WERI-Rb-1 (cell line): Measurements from ENCODE around the gene TEX261.

Experiments
- DNase-seq: peaks from one replicate; pipeline ENCODE4 v3.0.0-alpha.2; 2020
- H3K27ac ChIP-seq: fragments of 250-450 bp; sonication (Bioruptor Pico); 2 replicates; pipeline ENCODE4 v1.5.1; 2020; ENCODE audit warnings: mild to moderate bottlenecking, moderate library complexity
- H3K27me3 ChIP-seq: fragments of 250-450 bp; sonication (Bioruptor Pico); 2 replicates; pipeline ENCODE4 v1.5.1; 2021; ENCODE audit warnings: mild to moderate bottlenecking, low read depth, moderate library complexity; ENCODE audit not compliant: insufficient read depth, severe bottlenecking
- H3K36me3 ChIP-seq: fragments of 250-450 bp; sonication (Bioruptor Pico); 2 replicates; pipeline ENCODE4 v1.5.1; 2020; ENCODE audit warnings: mild to moderate bottlenecking, moderate library complexity
- H3K4me3 ChIP-seq: 2 replicates; pipeline ENCODE4 v1.5.1; 2011; ENCODE audit warnings: low read depth, mild to moderate bottlenecking, control low read depth, low read length
- H3K9me3 ChIP-seq: fragments of 250-450 bp; sonication (Bioruptor Pico); 2 replicates; pipeline ENCODE4 v1.5.1; 2021; ENCODE audit warnings: mild to moderate bottlenecking, moderate library complexity; ENCODE audit not compliant: severe bottlenecking
- CTCF ChIP-seq: IDR thresholded peaks from 2 replicates; pipeline ENCODE4 v1.5.1; 2011; ENCODE audit warnings: low read depth, mild to moderate bottlenecking, control low read depth, inconsistent platforms, low read length

The TEX261 gene

GRCh38 chr2:70939839-70940580 is 54.7 kb downstream of the TEX261 start:
- no peak for DNase-seq
- Histone ChIP-seq H3K27ac (peak overlapping the region; percentile 64), H3K27me3 (no peaks in the 10 kb centered on the region), H3K9me3 (no peaks in the 10 kb centered on the region), H3K36me3 (no peaks in the 10 kb centered on the region), H3K4me3 (no peak overlapping the region)
- no peak for TF ChIP-seq CTCF

- Histone ChIP-seq H3K36me3 (no peaks in the 10 kb centered on the region), H3K4me3 (no peak overlapping the region; the same call in 1 of the 2 replicates), H3K27ac (peak overlapping the region; percentile 64), H3K9me3 (no peaks in the 10 kb centered on the region), H3K27me3 (no peaks in the 10 kb centered on the region)
- DNase-seq = peak; percentile 80
- TF ChIP-seq CTCF = 0 out of 2 replicates have a peak, but pooled peaks have one; percentile 0
These were observed 55.5 kb downstream of the TEX261 start for GRCh38 chr2:70939001-70939838.

- Histone ChIP-seq H3K9me3 (no peaks in the 10 kb centered on the region), H3K27me3 (no peaks in the 10 kb centered on the region), H3K27ac (peak overlapping the region; percentile 64), H3K4me3 (no peak overlapping the region; the same call in 1 of the 2 replicates), H3K36me3 (no peaks in the 10 kb centered on the region)
- DNase-seq = no peak
- TF ChIP-seq CTCF = no peak
These were observed 56.1 kb downstream of the TEX261 start for GRCh38 chr2:70938586-70938950.

GRCh38 chr2:70937866-70938585 is 56.6 kb downstream of the TEX261 start:
- Histone ChIP-seq H3K27me3 (no peaks in the 10 kb centered on the region), H3K27ac (peak overlapping the region; percentile 64)
- TF ChIP-seq CTCF = no peak

GRCh38 chr2:70936979-70937811 is 57.5 kb downstream of the TEX261 start:
- H3K36me3 ChIP-seq = no peaks in the 10 kb centered on the region

More at GRCh38 chr2:70937866-70938585, 56.6 kb downstream of the TEX261 start:
- Histone ChIP-seq H3K36me3 (no peaks in the 10 kb centered on the region), H3K9me3 (no peaks in the 10 kb centered on the region), H3K4me3 (no peak overlapping the region)
- peak; percentile 81 for DNase-seq

More at GRCh38 chr2:70936979-70937811, 57.5 kb downstream of the TEX261 start:
- H3K27ac ChIP-seq = peak overlapping the region; percentile 64
- no peaks in the 10 kb centered on the region for H3K27me3 ChIP-seq
- no peak for TF ChIP-seq CTCF
- H3K4me3 ChIP-seq = no peak overlapping the region
- no peaks in the 10 kb centered on the region for H3K9me3 ChIP-seq
- DNase-seq = no peak
